HG03159 (cell line): ENCODE results near the gene TBL1X.
A peak's percentile ranks its signal among the peaks of the same experiment; 100 is the strongest.
"Not testable (repeated sequence)": the region's sequence is repeated elsewhere in the genome, so short reads cannot be mapped to it uniquely, and the experiment has no call there.

ENCODE experiments used
- ATAC-seq: cut with Tn5 transposase; IDR thresholded peaks from one replicate; pipeline ENCODE4 v1.9.1; 2021; ENCODE audit warnings: mild to moderate bottlenecking, moderate library complexity; ENCODE audit not compliant: unreplicated experiment

TBL1X gene

GRCh38 chrX:9464435-9465371 lies at the start of gene TBL1X:
Gene TBL1X, plus strand, starts transcription at chrX:9465058. Its CDS starts 188,529 bp downstream, at chrX:9653587.
- peak; percentile 31 for ATAC-seq

- ATAC-seq: no peak
Measured at GRCh38 chrX:9416562-9417348, 48.1 kb upstream of the TBL1X start.

- no peak for ATAC-seq
Measured at GRCh38 chrX:9418262-9418661, 46.6 kb upstream of the TBL1X start.

GRCh38 chrX:9420275-9421265 lies 44.3 kb upstream of the TBL1X start:
- ATAC-seq: no peak

- no peak for ATAC-seq
Measured at GRCh38 chrX:9429767-9430166, 35.1 kb upstream of the TBL1X start.

GRCh38 chrX:9430346-9430921 lies 34.4 kb upstream of the TBL1X start:
- ATAC-seq: no peak

- no peak for ATAC-seq
Measured at GRCh38 chrX:9431281-9431680, 33.6 kb upstream of the TBL1X start.

GRCh38 chrX:9433596-9433995 lies 31.3 kb upstream of the TBL1X start:
- no peak for ATAC-seq

GRCh38 chrX:9434051-9434550 lies 30.8 kb upstream of the TBL1X start:
- ATAC-seq: no peak

- ATAC-seq: not testable (repeated sequence)
Measured at GRCh38 chrX:9435086-9435485, 29.8 kb upstream of the TBL1X start.

- ATAC-seq: no peak
Measured at GRCh38 chrX:9436812-9437211, 28.0 kb upstream of the TBL1X start.

- no peak for ATAC-seq
Measured at GRCh38 chrX:9438933-9439494, 25.8 kb upstream of the TBL1X start.

GRCh38 chrX:9440116-9440844 lies 24.6 kb upstream of the TBL1X start:
- no peak for ATAC-seq

GRCh38 chrX:9442056-9442455 lies 22.8 kb upstream of the TBL1X start:
- no peak for ATAC-seq

- ATAC-seq: no peak
Measured at GRCh38 chrX:9443327-9443726, 21.5 kb upstream of the TBL1X start.

GRCh38 chrX:9447906-9448305 lies 17.0 kb upstream of the TBL1X start:
- ATAC-seq: no peak

- no peak for ATAC-seq
Measured at GRCh38 chrX:9456250-9457074, 8.4 kb upstream of the TBL1X start.

- not testable (repeated sequence) for ATAC-seq
Measured at GRCh38 chrX:9458034-9458433, 6.8 kb upstream of the TBL1X start.
